GM15510 (cell line): ENCODE measurements around the gene UHMK1.

Source experiments
- POLR2A ChIP-seq: IDR thresholded peaks from 3 replicates; pipeline ENCODE4 v1.6.1; 2011; ENCODE audit warnings: borderline replicate concordance; ENCODE audit not compliant: insufficient read length; ENCODE audit errors: extremely low read depth

Gene UHMK1

DNA sequence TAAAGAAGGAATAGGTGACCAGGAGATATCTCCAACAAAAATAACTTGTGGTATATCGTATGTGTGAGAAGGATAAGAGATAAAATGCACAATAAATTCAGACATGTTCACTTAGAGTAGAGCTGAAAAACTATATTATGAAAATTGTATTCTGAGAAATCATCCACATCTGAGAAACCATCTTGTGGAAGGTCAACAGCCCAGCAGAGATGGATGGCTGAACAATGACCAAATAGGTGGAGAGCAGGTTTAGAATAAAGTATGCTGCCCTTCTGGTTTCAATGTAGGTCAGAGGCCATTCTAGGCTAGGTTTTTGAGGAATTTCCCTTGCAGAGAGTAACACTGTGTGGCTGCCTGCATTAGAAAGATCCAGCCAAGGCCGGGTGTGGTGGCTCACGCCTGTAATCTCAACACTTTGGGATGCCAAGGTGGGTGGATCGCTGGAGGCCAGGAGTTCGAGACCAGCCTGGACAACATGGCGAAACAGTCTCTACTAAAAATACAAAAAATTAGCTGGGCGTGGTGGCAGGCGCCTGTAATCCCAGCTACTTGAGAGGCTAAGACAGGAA lies 55.1 kb downstream of the UHMK1 start:
- TF ChIP-seq POLR2A = no peak

GRCh38 chr1:162554258-162554657 lies 56.6 kb downstream of the UHMK1 start:
- TF ChIP-seq POLR2A = no peak

GRCh38 chr1:162557536-162557935 lies 59.9 kb downstream of the UHMK1 start:
- TF ChIP-seq POLR2A = no peak

- TF ChIP-seq POLR2A = no peak
Observed at GRCh38 chr1:162560303-162561036, 62.9 kb downstream of the UHMK1 start.

GRCh38 chr1:162561037-162561615 lies 63.5 kb downstream of the UHMK1 start:
- TF ChIP-seq POLR2A = peak; percentile 80

DNA sequence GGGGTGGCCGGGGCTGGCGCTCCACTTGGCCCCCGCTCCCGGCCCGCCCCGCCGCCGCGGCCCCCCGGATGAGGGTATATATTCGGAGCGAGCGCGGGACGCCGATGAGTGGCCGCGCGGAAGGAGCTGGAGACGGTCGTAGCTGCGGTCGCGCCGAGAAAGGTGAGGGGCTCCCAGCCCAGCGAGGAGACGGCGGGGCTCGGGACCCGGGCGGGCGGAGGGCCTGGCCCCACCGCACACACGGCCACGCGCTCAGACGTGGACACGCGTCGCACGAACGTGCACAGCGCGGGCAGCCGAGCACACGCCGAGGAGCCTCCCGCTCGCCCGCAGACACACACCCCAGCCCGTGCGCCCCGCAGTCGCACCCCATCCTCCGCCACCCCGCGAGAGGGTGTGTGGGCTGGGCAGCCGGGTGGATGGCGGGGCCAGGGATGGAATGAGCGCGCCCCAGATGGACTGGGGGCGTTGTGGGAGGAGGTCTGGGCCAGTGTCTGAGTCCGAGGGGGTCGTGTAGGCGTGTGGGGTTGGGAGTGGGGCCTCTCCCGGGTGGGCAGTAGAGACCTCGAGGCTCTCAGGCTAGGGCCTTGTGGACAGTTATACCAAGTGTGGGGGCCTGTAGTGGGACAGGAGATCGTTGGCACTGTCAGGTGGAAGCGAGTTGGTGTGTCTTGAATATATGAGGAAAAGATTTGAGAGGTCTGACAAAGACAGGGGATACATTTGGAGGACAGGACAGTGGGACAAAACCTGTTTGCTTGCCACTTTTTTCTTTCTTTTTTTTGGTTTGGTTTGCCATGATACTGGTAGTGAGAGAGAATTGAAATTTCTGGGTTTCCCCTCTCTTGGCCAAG lies 64.2 kb downstream of the UHMK1 start, which contains the start of gene UAP1:
Gene UAP1, plus strand, starts transcription at position 107 of the 854 bp plus-strand sequence. CDS start 4,347 bp downstream, outside the sequence.
- TF ChIP-seq POLR2A = no peak

DNA sequence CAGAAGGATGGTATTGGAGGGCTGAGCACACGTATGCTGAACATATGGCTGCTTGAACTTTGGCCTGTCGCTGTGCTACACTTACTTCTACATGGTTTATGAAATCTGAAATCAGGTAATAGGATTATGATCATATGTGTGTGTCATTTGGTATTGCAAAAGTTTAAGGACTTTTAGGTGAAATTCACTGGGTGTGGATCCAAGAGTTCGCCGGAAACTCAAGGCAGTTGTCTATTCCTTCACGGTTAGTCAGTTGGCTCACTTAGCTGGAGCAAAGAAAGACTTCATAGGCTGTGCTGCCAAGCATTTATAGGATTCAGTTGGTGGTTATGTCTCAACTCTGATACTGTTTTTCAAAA lies 64.8 kb downstream of the UHMK1 start:
- no peak for TF ChIP-seq POLR2A

DNA sequence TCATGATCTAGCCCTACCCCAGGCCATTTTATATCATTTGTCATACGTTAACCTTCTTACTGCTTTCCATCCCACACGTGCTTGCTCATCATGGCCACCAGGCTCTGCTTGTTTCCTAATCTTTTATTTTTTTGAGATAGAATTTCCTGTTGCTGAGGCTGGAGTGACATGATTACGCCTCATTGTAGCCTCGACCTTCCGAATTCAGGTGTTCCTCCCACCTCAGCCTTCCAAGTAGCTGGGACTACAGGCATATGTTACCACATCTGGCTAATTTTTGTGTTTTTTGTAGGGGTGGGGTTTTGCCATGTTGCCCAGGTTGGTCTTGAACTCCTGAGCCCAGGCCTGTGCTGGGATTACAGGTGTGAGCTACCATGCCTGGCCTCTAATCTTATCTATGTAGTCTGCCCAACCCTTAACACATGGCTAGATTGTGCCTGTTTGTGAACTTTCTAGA lies 67.2 kb downstream of the UHMK1 start:
- TF ChIP-seq POLR2A = no peak

- no peak for TF ChIP-seq POLR2A
Observed at GRCh38 chr1:162565460-162565859, 67.8 kb downstream of the UHMK1 start.

- no peak for TF ChIP-seq POLR2A
Observed at GRCh38 chr1:162566870-162567269, 69.3 kb downstream of the UHMK1 start.

GRCh38 chr1:162568802-162569201 lies 71.2 kb downstream of the UHMK1 start:
- no peak for TF ChIP-seq POLR2A

- TF ChIP-seq POLR2A = no peak
Observed at GRCh38 chr1:162570718-162571117, 73.1 kb downstream of the UHMK1 start.

GRCh38 chr1:162571696-162572095 lies 74.1 kb downstream of the UHMK1 start:
- TF ChIP-seq POLR2A = no peak

DNA sequence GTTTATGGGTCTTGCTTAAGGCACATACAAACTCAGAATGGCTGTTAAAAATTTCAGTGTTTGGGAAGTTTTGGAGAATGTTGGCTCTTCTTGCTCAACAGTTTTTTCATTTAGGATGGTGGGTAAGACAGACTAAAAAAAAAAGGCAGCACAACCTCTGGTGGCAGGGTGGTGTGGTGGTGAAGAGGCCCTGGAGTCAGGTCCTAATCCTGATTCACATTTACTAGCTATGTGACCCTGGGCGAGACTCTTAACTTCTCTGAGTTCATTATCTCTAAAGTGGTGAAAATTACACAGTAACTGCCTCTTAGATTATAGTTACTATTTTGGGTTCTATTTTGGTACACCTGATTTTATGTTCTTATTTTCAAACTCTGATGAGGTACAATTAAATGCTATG lies 75.5 kb downstream of the UHMK1 start:
- TF ChIP-seq POLR2A = no peak
